K562 (cell line): ENCODE results near the gene TXNRD1. TPM values are rescaled to one million over a fixed set of nuclear protein-coding genes. Genes with fewer than 3 reads are reported as not detected.

Experiments used
- CHCHD3 ChIP-seq: fragments of 250-450 bp; sonication (Bioruptor Pico); IDR thresholded peaks from 2 replicates; pipeline ENCODE4 v2.1.2; 2022; ENCODE audit warnings: mild to moderate bottlenecking
- CREM ChIP-seq: IDR thresholded peaks from 2 replicates; pipeline ENCODE4 v1.6.1; 2014; ENCODE audit warnings: antibody characterized with exemption, low read depth
- FOS ChIP-seq: IDR thresholded peaks from 3 replicates; pipeline ENCODE4 v1.6.1; 2011; ENCODE audit not compliant: insufficient read length; ENCODE audit errors: extremely low read depth
- FUS ChIP-seq: fragments of 200-400 bp; formaldehyde crosslinking; optimal IDR thresholded peaks from 2 replicates; pipeline ENCODE3; 2017; ENCODE audit warnings: low read depth, low read length
- GATAD2A ChIP-seq: fragments of 450-650 bp; IDR thresholded peaks from 2 replicates; pipeline ENCODE4 v1.6.1; 2017
- GTF2A2 ChIP-seq: IDR thresholded peaks from 2 replicates; pipeline ENCODE4 v1.6.1; 2016; ENCODE audit warnings: mild to moderate bottlenecking, missing genetic modification characterization, missing compliant biosample characterization
- JUND ChIP-seq, 2 experiments: IDR thresholded peaks; 2 replicates in 1 of 2; 3 replicates in 1 of 2; pipeline ENCODE4 v1.6.1; 2011; ENCODE audit warnings: borderline replicate concordance in 2 of 2, low read depth in 2 of 2, low read length in 2 of 2, improper control_type of control experiment in 1 of 2, missing biosample characterization in 1 of 2, missing genetic modification characterization in 1 of 2, missing genetic modification reagents in 1 of 2
- MAFF ChIP-seq: IDR thresholded peaks from 2 replicates; pipeline ENCODE4 v1.6.1; 2012; ENCODE audit warnings: low read length, improper control_type of control experiment
- NCOA4 ChIP-seq: fragments of 450-650 bp; IDR thresholded peaks from 2 replicates; pipeline ENCODE4 v1.6.1; 2018; ENCODE audit warnings: mild to moderate bottlenecking; ENCODE audit not compliant: partially characterized antibody
- PCBP2 ChIP-seq: fragments of 200-400 bp; formaldehyde crosslinking; IDR thresholded peaks from 2 replicates; pipeline ENCODE4 v1.6.1; 2018; ENCODE audit warnings: low read length, low read depth, mild to moderate bottlenecking, moderate library complexity; ENCODE audit not compliant: poor library complexity, severe bottlenecking
- SRSF1 ChIP-seq: fragments of 200-400 bp; formaldehyde crosslinking; IDR thresholded peaks from 2 replicates; pipeline ENCODE4 v1.6.1; 2017; ENCODE audit warnings: mild to moderate bottlenecking, low read depth, low read length, moderate library complexity
- TCF7L2 ChIP-seq: fragments of 150-350 bp; IDR thresholded peaks from 2 replicates; pipeline ENCODE4 v1.6.1; 2016; ENCODE audit warnings: low read depth, mild to moderate bottlenecking, low read length, moderate library complexity
- TOE1 ChIP-seq, 2 experiments: fragments of 450-650 bp in 1 of 2; sonication (generic) in 1 of 2; formaldehyde crosslinking in 1 of 2; IDR thresholded peaks; 2 replicates each; pipeline versions ENCODE4 v1.7.1 to v1.8.0; 2016 to 2022; ENCODE audit warnings: borderline replicate concordance in 2 of 2, mild to moderate bottlenecking in 2 of 2, antibody characterized with exemption in 1 of 2, inconsistent platforms in 1 of 2, low read depth in 1 of 2, missing genetic modification reagents in 1 of 2, moderate library complexity in 1 of 2
- TSC22D4 ChIP-seq: fragments of 450-650 bp; IDR thresholded peaks from 2 replicates; pipeline ENCODE4 v1.6.1; 2016; ENCODE audit warnings: missing genetic modification characterization, missing biosample characterization, control low read depth
- ZNF239 ChIP-seq: fragments of 250-450 bp; sonication (Bioruptor Pico); IDR thresholded peaks from 2 replicates; pipeline ENCODE4 v1.4.0; 2020; ENCODE audit warnings: mild to moderate bottlenecking
- polyA plus RNA-seq, 8 experiments: library from polyadenylated mRNA; depleted of rRNA in 4 of 8; stranded (reverse) in 5 of 8; unstranded in 3 of 8; fragments of >200 nt; fragmentation: Nextera tagmentation in 2 of 8; fragmentation: Illumina TruSeq in 1 of 8; extraction: Ambion mirVana in 2 of 8; extraction: Trizol in 1 of 8; gene quantifications; 2 replicates each; pipeline versions ENCODE4 v1.2.1 to v1.2.3, GENCODE V29; 2011 to 2014; ENCODE audit warnings: inconsistent platforms in 1 of 8, missing spikeins in 1 of 8
- total RNA-seq, 7 experiments: library from RNA; depleted of rRNA in 6 of 7; stranded (reverse); fragments of >200 nt in 6 of 7; fragmentation: Illumina TruSeq in 2 of 7; extraction: Trizol in 2 of 7; gene quantifications; 2 replicates each; pipeline versions ENCODE4 v1.2.1 to v1.2.3, GENCODE V29; 2011 to 2021; ENCODE audit warnings: low replicate concordance in 1 of 7
- TF ChIP-seq, protein P1 (sequence below): fragments of 450-650 bp; IDR thresholded peaks from 2 replicates; pipeline ENCODE4 v1.6.1; 2016; ENCODE audit warnings: mild to moderate bottlenecking
- TF ChIP-seq, protein P2 (sequence below), 3 experiments: IDR thresholded peaks in 2 of 3; conservative IDR thresholded peaks in 1 of 3; 2 replicates each; pipeline ENCODE4 v1.5.1; 2011 to 2012; ENCODE audit warnings: low read length in 3 of 3, mild to moderate bottlenecking in 3 of 3, control low read depth in 2 of 3, improper control_type of control experiment in 1 of 3, inconsistent platforms in 1 of 3, low read depth in 1 of 3, mixed read lengths in 1 of 3, moderate library complexity in 1 of 3; ENCODE audit not compliant: insufficient read depth in 2 of 3
- TF ChIP-seq, protein P3 (sequence below): IDR thresholded peaks from 2 replicates; pipeline ENCODE4 v1.6.1; 2012; ENCODE audit warnings: low read depth, low read length, improper control_type of control experiment, borderline replicate concordance

TXNRD1 gene
- total and polyA plus RNA-seq, 9 of the 15 experiments (the other 6 are each of a cell fraction or from before 2014, with no cell fraction given): 107 to 189 (median 146) TPM

DNA sequence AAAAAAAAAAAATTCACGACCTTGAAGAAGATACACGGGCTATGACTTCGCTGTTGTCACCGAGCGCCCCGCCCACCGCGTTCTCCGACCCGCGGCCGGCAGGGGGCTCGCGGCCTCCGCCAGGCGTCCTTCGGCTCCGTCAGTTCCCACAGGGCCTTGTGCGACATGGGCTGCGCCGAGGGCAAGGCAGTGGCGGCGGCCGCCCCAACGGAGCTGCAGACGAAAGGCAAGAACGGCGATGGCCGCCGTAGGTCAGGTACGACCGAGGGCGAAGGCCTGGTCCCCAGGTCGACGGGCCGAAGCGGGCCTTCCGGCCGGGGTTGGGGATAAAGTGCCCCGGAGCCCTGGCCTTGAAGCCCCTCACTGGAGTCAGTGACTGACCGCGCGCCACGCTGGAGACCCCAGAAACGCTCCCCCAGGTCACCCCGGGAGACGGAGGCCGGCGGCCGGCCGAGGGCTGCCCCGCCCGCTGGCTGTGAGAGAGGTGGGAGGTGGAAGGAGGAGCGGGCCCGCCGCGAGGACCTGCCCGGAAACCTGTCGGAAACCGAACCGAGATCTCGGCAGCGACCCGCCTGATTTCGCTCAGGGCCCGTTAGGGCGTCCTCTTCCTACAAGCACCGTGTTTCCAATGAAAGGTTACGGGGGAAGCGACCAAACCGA lies at the start of gene TXNRD1 (continued):
- TF ChIP-seq SRSF1 (no peak), MAFF (no peak), TOE1 (IDR thresholded peaks at IDR 0.05; ENCODE audit: borderline replicate concordance) (no peak; the same call in 1 of the 2 replicates), TOE1 (CRISPR knock-in tag; IDR thresholded peaks at IDR 0.05; ENCODE audit: borderline replicate concordance, low read depth) (no peak), NCOA4 (no peak), ZNF239 (no peak), JUND (IDR thresholded peaks at IDR 0.05; ENCODE audit: borderline replicate concordance, low read depth, low read length) (0 out of 2 replicates have a peak, but pooled peaks have one; percentile 37), JUND (tag; IDR thresholded peaks at IDR 0.05; ENCODE audit: borderline replicate concordance, low read depth, low read length) (no peak; the same call in 2 of the 3 replicates), GTF2A2 (no peak), PCBP2 (no peak), GATAD2A (0 out of 2 replicates have a peak, but pooled peaks have one; percentile 42), FUS (no peak), CHCHD3 (no peak), FOS (no peak), CREM (peak; percentile 75), TCF7L2 (no peak), TSC22D4 (tag) (no peak)
- TF ChIP-seq, protein P1, sequence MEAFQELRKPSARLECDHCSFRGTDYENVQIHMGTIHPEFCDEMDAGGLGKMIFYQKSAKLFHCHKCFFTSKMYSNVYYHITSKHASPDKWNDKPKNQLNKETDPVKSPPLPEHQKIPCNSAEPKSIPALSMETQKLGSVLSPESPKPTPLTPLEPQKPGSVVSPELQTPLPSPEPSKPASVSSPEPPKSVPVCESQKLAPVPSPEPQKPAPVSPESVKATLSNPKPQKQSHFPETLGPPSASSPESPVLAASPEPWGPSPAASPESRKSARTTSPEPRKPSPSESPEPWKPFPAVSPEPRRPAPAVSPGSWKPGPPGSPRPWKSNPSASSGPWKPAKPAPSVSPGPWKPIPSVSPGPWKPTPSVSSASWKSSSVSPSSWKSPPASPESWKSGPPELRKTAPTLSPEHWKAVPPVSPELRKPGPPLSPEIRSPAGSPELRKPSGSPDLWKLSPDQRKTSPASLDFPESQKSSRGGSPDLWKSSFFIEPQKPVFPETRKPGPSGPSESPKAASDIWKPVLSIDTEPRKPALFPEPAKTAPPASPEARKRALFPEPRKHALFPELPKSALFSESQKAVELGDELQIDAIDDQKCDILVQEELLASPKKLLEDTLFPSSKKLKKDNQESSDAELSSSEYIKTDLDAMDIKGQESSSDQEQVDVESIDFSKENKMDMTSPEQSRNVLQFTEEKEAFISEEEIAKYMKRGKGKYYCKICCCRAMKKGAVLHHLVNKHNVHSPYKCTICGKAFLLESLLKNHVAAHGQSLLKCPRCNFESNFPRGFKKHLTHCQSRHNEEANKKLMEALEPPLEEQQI: no peak; the same call in 1 of the 2 replicates
- TF ChIP-seq, protein P2, sequence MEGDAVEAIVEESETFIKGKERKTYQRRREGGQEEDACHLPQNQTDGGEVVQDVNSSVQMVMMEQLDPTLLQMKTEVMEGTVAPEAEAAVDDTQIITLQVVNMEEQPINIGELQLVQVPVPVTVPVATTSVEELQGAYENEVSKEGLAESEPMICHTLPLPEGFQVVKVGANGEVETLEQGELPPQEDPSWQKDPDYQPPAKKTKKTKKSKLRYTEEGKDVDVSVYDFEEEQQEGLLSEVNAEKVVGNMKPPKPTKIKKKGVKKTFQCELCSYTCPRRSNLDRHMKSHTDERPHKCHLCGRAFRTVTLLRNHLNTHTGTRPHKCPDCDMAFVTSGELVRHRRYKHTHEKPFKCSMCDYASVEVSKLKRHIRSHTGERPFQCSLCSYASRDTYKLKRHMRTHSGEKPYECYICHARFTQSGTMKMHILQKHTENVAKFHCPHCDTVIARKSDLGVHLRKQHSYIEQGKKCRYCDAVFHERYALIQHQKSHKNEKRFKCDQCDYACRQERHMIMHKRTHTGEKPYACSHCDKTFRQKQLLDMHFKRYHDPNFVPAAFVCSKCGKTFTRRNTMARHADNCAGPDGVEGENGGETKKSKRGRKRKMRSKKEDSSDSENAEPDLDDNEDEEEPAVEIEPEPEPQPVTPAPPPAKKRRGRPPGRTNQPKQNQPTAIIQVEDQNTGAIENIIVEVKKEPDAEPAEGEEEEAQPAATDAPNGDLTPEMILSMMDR (IDR thresholded peaks at IDR 0.05 in 2 of 3, conservative IDR thresholded peaks at IDR 0.05 in 1 of 3; ENCODE audit: insufficient read depth in 2 of 3, low read depth in 1 of 3, low read length in 3 of 3): peak; percentile 92 to 94 (median 93)
- TF ChIP-seq, protein P3, sequence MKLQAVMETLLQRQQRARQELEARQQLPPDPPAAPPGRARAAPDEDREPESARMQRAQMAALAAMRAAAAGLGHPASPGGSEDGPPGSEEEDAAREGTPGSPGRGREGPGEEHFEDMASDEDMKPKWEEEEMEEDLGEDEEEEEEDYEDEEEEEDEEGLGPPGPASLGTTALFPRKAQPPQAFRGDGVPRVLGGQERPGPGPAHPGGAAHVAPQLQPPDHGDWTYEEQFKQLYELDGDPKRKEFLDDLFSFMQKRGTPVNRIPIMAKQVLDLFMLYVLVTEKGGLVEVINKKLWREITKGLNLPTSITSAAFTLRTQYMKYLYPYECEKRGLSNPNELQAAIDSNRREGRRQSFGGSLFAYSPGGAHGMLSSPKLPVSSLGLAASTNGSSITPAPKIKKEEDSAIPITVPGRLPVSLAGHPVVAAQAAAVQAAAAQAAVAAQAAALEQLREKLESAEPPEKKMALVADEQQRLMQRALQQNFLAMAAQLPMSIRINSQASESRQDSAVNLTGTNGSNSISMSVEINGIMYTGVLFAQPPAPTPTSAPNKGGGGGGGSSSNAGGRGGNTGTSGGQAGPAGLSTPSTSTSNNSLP: no peak
